Measurements from ENCODE around the gene SLC66A1.

GRCh38 chr1:19370453-19371170 is 58.5 kb downstream of the SLC66A1 start:
- TF ChIP-seq POLR2A (IDR thresholded peaks at IDR 0.05; ENCODE audit: low read depth, low read length) (no peak), CTCF (IDR thresholded peaks at IDR 0.05; ENCODE audit: extremely low read depth in 1 of 2, insufficient read depth in 1 of 2, low read depth in 1 of 2, low read length in 2 of 2) (no peak), POLR2AphosphoS5 (IDR thresholded peaks at IDR 0.05; ENCODE audit: insufficient read depth, low read depth, low read length) (no peak), MYC (IDR thresholded peaks at IDR 0.05; ENCODE audit: low read depth, low read length) (no peak), EZH2 (IDR thresholded peaks at IDR 0.05; ENCODE audit: borderline replicate concordance, low read depth, low read length, severe bottlenecking) (no peak), JUN (IDR thresholded peaks at IDR 0.05; ENCODE audit: borderline replicate concordance, insufficient read depth, insufficient read length, low read depth) (no peak)

Data from endothelial cell of umbilical vein (primary cell).